Right lobe of liver (tissue), 6 donors: ENCODE data around the gene RAB5IF. TPM values are rescaled to one million over a fixed set of nuclear protein-coding genes. Genes with fewer than 3 reads are reported as not detected.

Experiments
- ATAC-seq, 4 donors: fragments of 200-7000 bp; cut with Tn5 transposase; one replicate each; pipeline ENCODE4 v1.9.1; 2020; ENCODE audit warnings: mild to moderate bottlenecking in 4 of 4, moderate library complexity in 4 of 4
- DNase-seq, 3 donors: peaks; one replicate each; pipeline ENCODE4 v3.0.0-alpha.2; 2020
- H3K27ac ChIP-seq, 3 donors: fragments of 200-600 bp; one replicate each; pipeline ENCODE4 v1.8.0; 2022
- H3K27me3 ChIP-seq, 2 donors: fragments of 200-600 bp; one replicate each; pipeline ENCODE4 v1.8.0; 2022
- H3K36me3 ChIP-seq, 4 donors: fragments of 200-600 bp; sonication (generic) in 1 of 4; one replicate each; pipeline versions ENCODE4 v1.5.1 to v1.8.0; 2017 to 2022; ENCODE audit warnings: control low read depth in 1 of 4
- H3K4me1 ChIP-seq, 4 donors: fragments of 200-600 bp; sonication (generic) in 1 of 4; one replicate each; pipeline versions ENCODE4 v1.5.1 to v1.8.0; 2017 to 2022; ENCODE audit warnings: control low read depth in 1 of 4
- H3K4me3 ChIP-seq, 3 donors: fragments of 200-600 bp; one replicate each; pipeline ENCODE4 v1.8.0; 2022
- H3K9me3 ChIP-seq, 4 donors: fragments of 200-600 bp; sonication (generic) in 1 of 4; one replicate each; pipeline versions ENCODE4 v1.5.1 to v1.8.0; 2017 to 2022; ENCODE audit warnings: control low read depth in 1 of 4
- POLR2A ChIP-seq: fragments of 450-650 bp; IDR thresholded peaks from one replicate; pipeline ENCODE4 v1.6.1; 2017; ENCODE audit warnings: antibody characterized with exemption, mild to moderate bottlenecking
- WGBS: methylation state at CpG from one replicate; pipeline ENCODE4 v1.1.6; 2018; ENCODE audit warnings: low coverage, low lambda C conversion rate; ENCODE audit not compliant: insufficient coverage; ENCODE audit errors: missing lambda C conversion rate; 5-methylcytosine and 5-hydroxymethylcytosine counted together
- intact Hi-C, 2 donors: fragments of 100-400 bp; cut with DNase I; formaldehyde crosslinking; loops; one replicate each; pipeline versions ENCODE4 v1.11.2 to v1.14.1; 2022
- total RNA-seq, 6 experiments: library from RNA; depleted of rRNA in 2 of 6; stranded (reverse); fragments of >200 nt in 2 of 6; fragmentation: NEBNext Ultra II Directional in 3 of 6; extraction: Animal tissue kit (Norgen Biotek cat#: 25700) in 3 of 6; gene quantifications; one replicate each; pipeline versions ENCODE4 v1.1.0 to v1.2.4, GENCODE V29; 2016 to 2023
- TF ChIP-seq, protein P1 (sequence below), 4 donors: fragments of 200-600 bp in 3 of 4; fragments of 450-650 bp in 1 of 4; IDR thresholded peaks; one replicate each; pipeline versions ENCODE4 v1.5.1 to v1.8.0; 2016 to 2022; ENCODE audit warnings: antibody characterized with exemption in 4 of 4, mild to moderate bottlenecking in 2 of 4
- donor health status: DM: no; HTN: yes; CAD: no.
- donor health status: DM: no; HTN: no; CAD: no.
- donor health status: DM: no; HTN: no; CAD: no.
- donor health status: DM: no; HTN: yes; CAD: no.
- donor health status: DM: no; HTN: yes; CAD: no.

Gene RAB5IF
- total RNA-seq, 6 experiments from 2014 or later: 78.1 to 232 (median 125) TPM

DNA sequence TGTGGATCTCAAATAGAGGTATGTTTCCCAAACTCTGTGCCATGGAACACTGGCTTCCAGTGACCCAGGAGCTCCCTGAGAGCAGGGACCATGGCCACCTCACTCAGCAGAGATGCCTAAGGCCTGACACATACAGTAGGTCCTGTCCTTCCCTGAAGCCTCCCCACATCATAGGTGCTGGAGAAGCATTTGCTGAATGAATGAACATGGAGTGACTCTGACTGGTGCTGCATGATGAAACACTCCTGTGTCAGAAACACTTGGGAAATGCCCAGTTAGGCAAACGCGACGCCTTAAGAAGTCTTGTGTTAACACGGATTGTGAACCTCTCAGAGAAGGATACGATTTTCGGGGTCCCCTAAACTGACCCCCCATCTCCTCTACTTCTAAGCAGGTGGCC is 26.1 kb downstream of the RAB5IF start:
- intact Hi-C loops: no loop called here
- no CpG with 5 or more reads among the region's 6 CpGs for WGBS

DNA sequence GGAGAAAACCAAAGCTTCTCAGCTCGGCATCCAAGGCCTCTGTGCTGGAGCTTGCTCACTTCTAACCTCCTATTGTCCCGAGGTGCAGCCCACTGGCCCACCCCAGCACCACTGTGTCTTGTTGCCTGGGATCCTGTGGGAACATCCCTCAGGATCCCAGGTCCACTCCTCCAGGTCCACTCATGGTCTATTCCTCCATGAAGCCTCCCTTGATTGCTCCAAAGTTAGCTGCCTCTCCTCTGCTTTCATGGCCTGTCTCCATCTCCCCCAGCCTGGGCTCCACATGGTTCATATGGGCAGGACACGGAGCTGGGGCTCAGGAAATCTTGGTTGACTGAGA is 26.5 kb downstream of the RAB5IF start:
- Histone ChIP-seq H3K36me3 (no peaks in the 10 kb centered on the region), H3K27me3 (no peaks in the 10 kb centered on the region), H3K4me1 (no peaks in the 10 kb centered on the region), H3K4me3 (no peak overlapping the region), H3K9me3 (no peaks in the 10 kb centered on the region), H3K27ac (no peak overlapping the region)
- ATAC-seq (no peak), DNase-seq (no peak)
- no CpG with 5 or more reads among the region's 3 CpGs for WGBS
- intact Hi-C loops: no loop called here
- no peak for TF ChIP-seq POLR2A
- TF ChIP-seq, protein P1, sequence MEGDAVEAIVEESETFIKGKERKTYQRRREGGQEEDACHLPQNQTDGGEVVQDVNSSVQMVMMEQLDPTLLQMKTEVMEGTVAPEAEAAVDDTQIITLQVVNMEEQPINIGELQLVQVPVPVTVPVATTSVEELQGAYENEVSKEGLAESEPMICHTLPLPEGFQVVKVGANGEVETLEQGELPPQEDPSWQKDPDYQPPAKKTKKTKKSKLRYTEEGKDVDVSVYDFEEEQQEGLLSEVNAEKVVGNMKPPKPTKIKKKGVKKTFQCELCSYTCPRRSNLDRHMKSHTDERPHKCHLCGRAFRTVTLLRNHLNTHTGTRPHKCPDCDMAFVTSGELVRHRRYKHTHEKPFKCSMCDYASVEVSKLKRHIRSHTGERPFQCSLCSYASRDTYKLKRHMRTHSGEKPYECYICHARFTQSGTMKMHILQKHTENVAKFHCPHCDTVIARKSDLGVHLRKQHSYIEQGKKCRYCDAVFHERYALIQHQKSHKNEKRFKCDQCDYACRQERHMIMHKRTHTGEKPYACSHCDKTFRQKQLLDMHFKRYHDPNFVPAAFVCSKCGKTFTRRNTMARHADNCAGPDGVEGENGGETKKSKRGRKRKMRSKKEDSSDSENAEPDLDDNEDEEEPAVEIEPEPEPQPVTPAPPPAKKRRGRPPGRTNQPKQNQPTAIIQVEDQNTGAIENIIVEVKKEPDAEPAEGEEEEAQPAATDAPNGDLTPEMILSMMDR (IDR thresholded peaks at IDR 0.05): no peak

More for the DNA sequence above, 26.1 kb downstream of the RAB5IF start:
- H3K27ac ChIP-seq: no peak overlapping the region
- ATAC-seq (no peak), DNase-seq (no peak)
- TF ChIP-seq, protein P1 (IDR thresholded peaks at IDR 0.05): no peak
- no peak for TF ChIP-seq POLR2A
- H3K9me3 ChIP-seq: no peaks in the 10 kb centered on the region
- no peak overlapping the region for H3K4me3 ChIP-seq
- H3K36me3 ChIP-seq: no peaks in the 10 kb centered on the region
- no peaks in the 10 kb centered on the region for H3K4me1 ChIP-seq
- H3K27me3 ChIP-seq: no peaks in the 10 kb centered on the region

DNA sequence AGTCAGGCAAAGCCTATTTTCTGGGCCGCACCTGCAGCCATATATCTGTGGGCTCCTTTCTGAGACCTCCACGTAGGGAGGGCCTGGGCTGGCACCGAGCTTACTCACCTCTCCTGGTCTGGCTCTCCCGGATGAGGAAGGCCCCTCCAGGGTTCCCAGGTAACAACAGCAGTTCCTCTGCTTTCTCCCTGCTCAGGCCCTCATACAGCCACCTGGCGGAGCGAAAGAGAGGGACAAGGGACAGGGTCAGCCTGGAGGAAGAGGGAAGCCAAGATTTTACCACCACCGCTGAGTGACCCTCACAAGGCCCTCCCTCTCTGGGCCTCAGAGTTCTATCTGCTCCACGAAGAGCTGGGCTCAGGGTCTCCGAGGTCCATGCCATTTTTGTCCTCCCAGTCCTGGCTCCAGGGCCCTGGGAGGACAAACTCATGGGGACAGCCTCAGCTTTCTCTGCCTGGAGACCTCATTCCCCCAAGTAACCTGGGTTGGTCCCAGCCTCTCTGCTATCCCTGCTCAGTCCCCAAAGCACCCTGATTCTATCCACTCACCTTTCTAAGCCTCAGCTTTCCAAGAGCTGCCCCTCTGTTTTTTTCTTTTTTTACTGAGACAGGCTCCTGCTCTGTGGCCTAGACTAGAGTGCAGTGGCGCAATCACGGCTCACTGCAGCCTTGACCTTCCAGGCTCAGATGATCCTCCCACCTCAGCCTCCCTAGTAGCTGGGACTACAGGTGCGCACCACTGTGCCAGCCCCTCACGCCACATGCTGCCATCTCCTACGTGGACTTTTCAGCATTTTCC is 27.1 kb downstream of the RAB5IF start:
- ATAC-seq (no peak), DNase-seq (no peak)
- H3K9me3 ChIP-seq: no peaks in the 10 kb centered on the region
- 72% methylated on average over 5 of the region's 14 CpGs for WGBS
- H3K27ac ChIP-seq: no peak overlapping the region
- no peaks in the 10 kb centered on the region for H3K36me3 ChIP-seq
- no peak for TF ChIP-seq POLR2A
- TF ChIP-seq, protein P1 (IDR thresholded peaks at IDR 0.05): no peak
- no peaks in the 10 kb centered on the region for H3K27me3 ChIP-seq
- intact Hi-C loops: no loop called here
- H3K4me1 ChIP-seq: no peaks in the 10 kb centered on the region
- H3K4me3 ChIP-seq: no peak overlapping the region

DNA sequence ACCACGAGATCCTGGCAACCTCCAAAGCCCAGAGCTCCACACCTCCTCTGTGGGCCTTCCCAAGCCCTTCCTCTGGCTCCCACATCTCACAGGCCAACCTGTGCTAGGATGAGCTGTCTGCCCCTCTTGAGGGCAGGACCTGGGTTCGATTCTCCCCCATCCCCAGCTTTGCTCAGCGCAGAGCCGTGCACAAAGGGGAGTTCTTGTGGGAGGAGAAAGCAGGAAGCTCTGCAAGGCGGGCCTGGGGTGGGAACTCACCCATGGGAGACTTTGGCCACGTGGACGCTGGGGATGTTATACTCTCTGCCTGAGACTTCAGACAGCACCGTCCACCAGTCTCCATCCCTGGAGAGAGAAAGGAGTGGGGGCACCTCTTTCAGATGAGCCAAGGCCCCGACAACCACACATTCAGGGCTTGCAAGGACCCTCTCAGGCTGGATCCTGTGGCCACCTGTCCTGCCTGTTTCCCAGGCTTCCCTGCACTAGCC is 27.8 kb downstream of the RAB5IF start:
- intact Hi-C loops: no loop called here
- H3K4me3 ChIP-seq: no peak overlapping the region
- H3K4me1 ChIP-seq: no peaks in the 10 kb centered on the region
- 76% methylated on average over 4 of the region's 9 CpGs for WGBS
- H3K9me3 ChIP-seq: no peaks in the 10 kb centered on the region
- no peak overlapping the region for H3K27ac ChIP-seq
- H3K27me3 ChIP-seq: no peaks in the 10 kb centered on the region
- no peak for DNase-seq
- H3K36me3 ChIP-seq: no peaks in the 10 kb centered on the region
- TF ChIP-seq, protein P1 (IDR thresholded peaks at IDR 0.05): no peak
- TF ChIP-seq POLR2A: no peak
- no peak for ATAC-seq
